GM12891 (cell line): ENCODE data around the gene EPG5.

Source experiments
- PAX5 ChIP-seq: IDR thresholded peaks from 2 replicates; pipeline ENCODE4 v1.6.1; 2011; ENCODE audit warnings: low read length, moderate library complexity, mild to moderate bottlenecking; ENCODE audit not compliant: insufficient read depth, severe bottlenecking
- POLR2A ChIP-seq: IDR thresholded peaks from 2 replicates; pipeline ENCODE4 v1.6.1; 2011; ENCODE audit warnings: low read depth, low read length, control low read depth

- no peak for TF ChIP-seq PAX5
- TF ChIP-seq POLR2A, result no peak
Measured at GRCh38 chr18:45997700-45998151, 30.6 kb upstream of the EPG5 start.
